Esophagus mucosa (tissue), 1 donor: ENCODE measurements around the gene MTF2. TPM values are rescaled to one million over a fixed set of nuclear protein-coding genes. Genes with fewer than 3 reads are reported as not detected.

Source experiments
- ATAC-seq: fragments of 200-7000 bp; cut with Tn5 transposase; one replicate; pipeline ENCODE4 v1.9.1; 2020
- total RNA-seq: library from RNA; stranded (reverse); gene quantifications from one replicate; pipeline ENCODE4 v1.2.4, GENCODE V29; 2023
- donor health status: DM: yes; HTN: yes; CAD: no.

MTF2 gene
- total RNA-seq, 1 donor from 2014 or later: 10.2 TPM

GRCh38 chr1:93083979-93084378, 4.9 kb downstream of the MTF2 start:
- no peak for ATAC-seq

DNA sequence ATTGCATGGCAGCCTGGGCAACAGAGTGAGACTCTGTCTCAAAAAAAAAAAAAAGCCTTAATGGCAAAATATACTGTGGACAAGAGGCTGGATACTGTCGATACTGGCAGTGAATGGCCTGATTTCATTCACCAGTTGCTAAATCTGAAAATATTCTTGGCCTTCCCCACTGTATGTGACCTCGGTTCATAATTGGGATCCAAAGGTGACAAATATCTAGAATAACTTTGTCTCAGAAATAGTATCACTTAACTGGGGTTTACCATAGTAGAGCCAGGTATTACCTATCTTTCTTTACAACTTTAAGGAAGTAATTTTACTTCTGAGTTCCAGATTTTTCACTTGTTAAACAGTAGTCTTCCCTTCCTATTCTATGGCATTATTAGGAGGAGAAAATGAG, 8.4 kb downstream of the MTF2 start:
- no peak for ATAC-seq

- no peak for ATAC-seq
Observed at GRCh38 chr1:93093332-93094006, 14.4 kb downstream of the MTF2 start.

DNA sequence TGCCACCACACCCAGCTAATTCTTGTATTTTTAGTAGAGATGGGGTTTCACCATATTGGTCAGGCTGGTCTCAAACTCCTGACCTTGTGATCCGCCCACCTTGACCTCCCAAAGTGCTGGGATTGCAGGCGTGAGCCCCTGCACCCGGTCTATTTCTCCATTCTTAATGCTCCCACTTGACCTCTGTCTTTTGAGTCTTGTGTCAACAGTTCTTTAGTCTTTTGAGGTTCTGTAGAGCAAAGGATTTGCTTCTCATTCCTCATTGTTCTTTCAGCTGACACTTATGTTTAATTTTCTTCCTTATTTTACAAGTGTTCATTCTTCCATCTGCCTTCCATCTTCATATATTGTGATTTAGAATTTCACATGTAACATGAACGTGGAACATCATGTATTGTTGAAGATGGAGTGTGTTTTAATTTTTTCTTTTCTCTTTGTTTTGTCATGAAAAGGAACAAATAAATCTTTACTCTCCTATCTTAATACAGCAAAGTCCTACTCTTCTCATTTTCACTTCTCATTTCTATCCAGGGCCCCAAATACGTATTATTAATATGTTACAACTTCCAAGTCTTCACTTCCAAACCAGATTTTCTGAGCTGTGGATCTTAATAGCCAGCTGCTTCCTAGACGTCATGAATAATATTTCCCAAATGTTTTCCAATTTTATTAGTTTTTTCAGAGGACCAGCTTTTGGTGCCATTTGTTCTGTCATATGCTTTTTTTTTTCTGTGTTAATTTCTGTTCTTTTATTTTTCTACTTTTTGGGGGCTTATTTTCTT, 16.9 kb downstream of the MTF2 start:
- no peak for ATAC-seq

GRCh38 chr1:93102142-93102541, 23.1 kb downstream of the MTF2 start:
- no peak for ATAC-seq

- ATAC-seq: no peak
Observed at GRCh38 chr1:93106226-93106625, 27.1 kb downstream of the MTF2 start.

- ATAC-seq: no peak
Observed at GRCh38 chr1:93107395-93107794, 28.3 kb downstream of the MTF2 start.

GRCh38 chr1:93108335-93108734, 29.3 kb downstream of the MTF2 start:
- no peak for ATAC-seq

GRCh38 chr1:93109578-93109977, 30.5 kb downstream of the MTF2 start:
- no peak for ATAC-seq

DNA sequence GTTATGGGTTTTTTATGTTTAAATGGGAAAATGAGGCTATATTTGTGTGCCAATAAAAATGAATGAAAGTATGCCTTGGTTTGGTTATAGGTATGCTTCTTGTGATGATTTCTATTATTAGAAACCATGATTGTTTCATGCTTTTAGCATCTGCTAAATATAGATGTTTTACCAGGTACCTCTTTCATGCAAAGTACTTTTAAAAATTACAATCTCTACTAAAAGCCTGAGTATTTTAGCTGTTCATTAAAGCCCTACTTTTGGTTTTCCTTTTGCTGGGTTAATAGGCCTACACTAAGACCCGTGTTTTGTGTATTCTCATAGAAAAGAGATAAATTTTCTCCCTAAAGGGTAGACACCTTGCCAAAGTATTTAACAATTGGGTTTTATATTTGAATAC, 32.0 kb downstream of the MTF2 start:
- no peak for ATAC-seq

GRCh38 chr1:93111561-93111960, 32.5 kb downstream of the MTF2 start:
- ATAC-seq: no peak

DNA sequence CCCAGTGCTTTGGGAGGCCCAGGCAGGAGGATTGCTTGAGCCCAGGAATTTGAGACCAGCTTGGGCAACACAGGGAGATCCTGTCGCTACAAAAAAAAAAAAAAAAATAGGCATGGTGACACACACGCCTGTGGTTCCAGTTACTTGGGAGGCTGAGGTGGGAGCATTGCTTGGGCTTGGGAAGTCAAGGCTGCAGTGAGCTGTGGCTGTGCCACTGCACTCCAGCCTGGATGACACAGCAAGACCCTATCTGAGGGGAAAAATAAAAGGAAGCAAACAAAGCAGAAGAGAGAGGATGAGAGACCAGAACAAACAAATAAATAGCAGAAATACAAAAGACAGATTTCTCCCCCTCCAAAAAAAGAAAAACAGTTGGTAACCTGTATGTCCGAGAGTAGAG, 34.0 kb downstream of the MTF2 start:
- ATAC-seq: no peak

- no peak for ATAC-seq
Observed at GRCh38 chr1:93114391-93114790, 35.3 kb downstream of the MTF2 start.

DNA sequence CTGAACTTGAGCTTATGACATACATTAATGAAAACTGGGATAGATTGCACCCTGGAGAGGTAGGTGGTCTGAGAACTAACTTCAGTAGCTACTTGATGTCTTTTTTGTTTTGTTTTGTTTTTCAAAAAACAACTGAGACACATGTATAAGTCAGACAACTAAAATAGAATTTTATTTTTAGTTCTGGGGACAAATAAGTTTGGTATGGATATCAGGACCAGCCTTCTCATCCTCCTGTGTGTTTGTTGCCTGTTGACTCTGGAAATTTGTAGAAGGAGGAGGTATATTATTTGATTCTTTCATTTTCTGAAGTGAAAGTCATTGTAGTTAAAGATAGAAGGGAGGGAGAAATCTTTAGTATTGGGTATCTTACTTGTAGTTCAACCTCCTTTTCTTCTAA, 41.5 kb downstream of the MTF2 start:
- no peak for ATAC-seq

GRCh38 chr1:93123201-93123783, 44.2 kb downstream of the MTF2 start:
- ATAC-seq: no peak

DNA sequence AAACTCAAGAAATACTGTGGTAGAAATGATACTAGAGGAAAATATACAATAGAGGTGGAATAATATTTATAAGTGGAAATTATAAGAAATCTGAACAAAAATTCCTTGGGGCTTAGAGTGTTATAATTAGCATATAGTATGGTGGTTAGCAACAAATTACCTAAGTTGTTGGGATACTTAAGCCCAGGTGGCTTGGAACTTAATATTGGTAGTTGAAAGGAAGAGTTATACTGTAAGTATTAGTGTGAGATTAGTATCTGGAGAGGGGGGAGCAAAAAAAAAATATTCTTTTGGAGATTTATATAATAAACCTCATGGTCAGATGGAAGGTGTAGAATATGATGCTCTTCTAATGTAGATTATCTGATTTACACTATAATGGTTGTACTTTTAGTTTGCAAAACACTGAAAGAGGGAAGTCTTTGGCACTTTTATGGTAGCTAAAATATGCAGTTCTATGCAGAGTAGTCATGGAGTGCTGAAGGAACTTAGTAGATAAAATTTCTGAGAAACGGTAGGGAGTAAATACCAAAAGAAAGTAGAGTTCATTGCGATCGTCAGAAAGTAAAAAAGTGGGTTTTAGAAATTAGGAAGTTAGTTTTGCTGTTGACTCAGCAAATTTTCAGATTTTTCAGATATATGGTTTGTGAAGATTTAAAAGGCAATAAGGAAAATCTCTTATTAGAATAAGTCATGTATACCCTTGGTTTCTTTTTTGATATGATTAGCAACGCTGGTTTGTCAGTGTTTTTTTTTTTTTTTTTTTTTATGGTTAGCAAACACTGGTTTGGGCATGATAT, 45.7 kb downstream of the MTF2 start:
- no peak for ATAC-seq

DNA sequence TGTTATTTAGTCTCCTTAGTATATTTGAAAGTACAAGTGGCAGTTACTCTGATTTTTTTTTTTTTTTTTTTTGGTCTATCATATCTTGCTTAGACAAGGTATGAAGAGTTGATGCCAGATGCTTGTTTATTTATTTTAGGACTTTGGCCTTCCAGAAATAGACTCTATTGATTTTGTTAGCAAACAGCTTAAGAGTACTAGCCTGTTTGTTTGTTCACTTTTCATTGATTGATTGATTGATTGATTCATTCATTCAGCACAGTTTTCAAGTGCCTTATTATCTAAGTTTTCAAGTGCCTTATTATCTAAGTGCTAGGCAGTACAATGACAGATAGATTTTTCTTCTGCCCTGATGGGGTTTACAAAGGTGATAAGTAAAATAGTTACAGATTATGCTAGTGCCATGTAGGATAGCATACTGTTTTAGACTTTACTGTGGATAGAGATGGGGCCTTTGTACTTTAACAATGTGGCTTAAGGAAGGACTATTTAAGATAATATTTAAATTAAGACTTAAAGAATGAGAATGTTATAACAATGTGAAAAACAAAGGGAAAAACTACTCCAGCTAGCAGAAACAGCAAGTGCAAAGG, 50.5 kb downstream of the MTF2 start:
- no peak for ATAC-seq

- no peak for ATAC-seq
Observed at GRCh38 chr1:93132638-93133037, 53.6 kb downstream of the MTF2 start.

GRCh38 chr1:93136445-93136844, 57.4 kb downstream of the MTF2 start:
- no peak for ATAC-seq

DNA sequence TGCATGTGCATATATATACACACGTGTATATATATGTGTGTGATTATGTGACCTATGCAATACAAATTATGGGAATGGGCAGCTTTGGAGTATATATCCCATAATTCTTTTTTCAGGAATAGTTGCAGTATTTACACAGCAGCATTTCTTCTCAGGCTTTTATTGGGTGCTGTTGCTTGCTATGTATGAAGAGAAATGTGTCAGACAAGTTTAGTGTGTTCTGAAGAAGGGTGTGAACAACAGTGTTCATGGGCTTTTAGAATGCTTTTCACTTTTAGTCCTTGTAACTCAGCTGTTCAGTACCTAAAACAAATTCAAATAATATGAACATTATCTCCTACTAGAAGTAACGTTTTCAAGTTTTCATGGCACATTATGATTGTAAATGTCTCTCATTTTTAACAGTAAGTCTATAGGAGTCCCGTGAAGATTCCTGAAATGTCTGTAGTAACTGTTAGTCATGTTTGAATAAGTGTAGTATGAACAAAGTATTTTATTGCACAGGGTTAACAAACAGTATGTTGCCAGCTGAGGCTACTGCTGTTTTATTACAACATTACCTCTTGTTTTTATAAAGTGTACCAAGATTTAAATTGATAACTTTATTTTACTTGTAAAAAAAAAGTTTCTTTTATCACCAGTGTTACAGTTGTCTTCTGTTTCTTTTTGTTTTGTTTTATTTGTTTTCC, 58.7 kb downstream of the MTF2 start:
- ATAC-seq: no peak

DNA sequence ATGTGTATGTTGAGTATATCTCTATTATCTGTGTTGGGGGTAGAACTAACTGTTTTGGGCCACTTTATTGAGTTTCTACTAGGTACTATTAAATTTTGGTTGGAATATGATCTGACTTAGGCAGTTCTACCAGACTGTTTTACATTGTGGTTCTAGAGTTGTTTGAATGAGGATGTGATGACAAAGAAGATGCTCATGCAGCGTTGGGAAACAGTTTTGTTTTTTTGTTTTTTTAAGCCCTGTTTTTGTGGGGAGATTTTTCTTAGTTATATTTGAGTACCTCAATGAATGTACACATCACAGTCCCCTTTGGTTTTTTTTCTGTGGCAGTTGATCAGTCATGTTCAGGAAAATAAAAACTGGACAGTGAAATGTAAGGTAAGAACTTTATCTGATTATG, 61.0 kb downstream of the MTF2 start:
- no peak for ATAC-seq

GRCh38 chr1:93142161-93142560, 63.1 kb downstream of the MTF2 start:
- ATAC-seq: no peak
